ENCODE results near the gene BCDIN3D.

GRCh38 chr12:49875115-49875720, 32.3 kb upstream of the BCDIN3D start:
- TF ChIP-seq CTCF (IDR thresholded peaks at IDR 0.05) (no peak), POLR2A (IDR thresholded peaks at IDR 0.05) (no peak)

Measured in heart left ventricle (tissue), 13 donors.